Measurements from ENCODE around the gene BROX. TPM values are rescaled to one million over a fixed set of nuclear protein-coding genes. Genes with fewer than 3 reads are reported as not detected.

Gene BROX
- total and polyA plus RNA-seq, 10 of the 15 experiments (the other 5 are each of a cell fraction or from before 2014, with no cell fraction given): 5.8 to 42.0 (median 16.8) TPM

GRCh38 chr1:222732216-222733159, 20.1 kb downstream of the BROX start (continued):
- TF ChIP-seq ATF7 (IDR thresholded peaks at IDR 0.05; ENCODE audit: low read depth): peak; percentile 69
- TF ChIP-seq MAX (IDR thresholded peaks at IDR 0.05; ENCODE audit: low read depth, low read length): no peak
- TF ChIP-seq GABPA (IDR thresholded peaks at IDR 0.05; ENCODE audit: low read depth): peak; percentile 40; the same call in 1 of the 2 replicates
- TF ChIP-seq PAX5 (IDR thresholded peaks at IDR 0.05; ENCODE audit: borderline replicate concordance, low read depth, low read length): peak; percentile 86
- TF ChIP-seq SKIL (IDR thresholded peaks at IDR 0.05; ENCODE audit: low read depth, poor library complexity, severe bottlenecking): peak; percentile 100
- no peak for TF ChIP-seq SREBF1 (IDR thresholded peaks at IDR 0.05; ENCODE audit: low read length)
- peak; percentile 70 for TF ChIP-seq JUNB (IDR thresholded peaks at IDR 0.05)
- no peak for TF ChIP-seq ATF3 (IDR thresholded peaks at IDR 0.05; ENCODE audit: borderline replicate concordance, extremely low read depth, low read depth, low read length)
- TF ChIP-seq TCF7 (IDR thresholded peaks at IDR 0.05; ENCODE audit: borderline replicate concordance): peak; percentile 54; the same call in 1 of the 2 replicates
- TF ChIP-seq GATAD2B (conservative IDR thresholded peaks at IDR 0.05; ENCODE audit: low read depth): peak; percentile 62; the same call in 1 of the 2 replicates
- TF ChIP-seq PKNOX1 (IDR thresholded peaks at IDR 0.05): no peak
- TF ChIP-seq STAT3 (IDR thresholded peaks at IDR 0.05; ENCODE audit: low read depth, low read length): no peak
- no peak for TF ChIP-seq MXI1 (IDR thresholded peaks at IDR 0.05; ENCODE audit: low read depth, low read length)
- TF ChIP-seq YY1 (IDR thresholded peaks at IDR 0.05; ENCODE audit: low read depth, low read length): no peak
- TF ChIP-seq EZH2 (IDR thresholded peaks at IDR 0.05; ENCODE audit: borderline replicate concordance, control insufficient read depth, low read depth, low read length): 0 out of 2 replicates have a peak, but pooled peaks have one; percentile 37
- TF ChIP-seq HDAC2 (IDR thresholded peaks at IDR 0.05): no peak
- peak; percentile 96 for TF ChIP-seq TBL1XR1 (IDR thresholded peaks at IDR 0.05; ENCODE audit: low read depth, low read length)
- 0 out of 4 replicates have a peak, but pooled peaks of 1 of the 2 experiments have one; percentile 43 for TF ChIP-seq SRF (IDR thresholded peaks at IDR 0.05; ENCODE audit: low read depth in 2 of 2, low read length in 2 of 2)
- TF ChIP-seq SIN3A (IDR thresholded peaks at IDR 0.05; ENCODE audit: low read depth, low read length): no peak
- TF ChIP-seq PAX8 (IDR thresholded peaks at IDR 0.05): no peak
- no peak for TF ChIP-seq SMC3 (IDR thresholded peaks at IDR 0.05; ENCODE audit: borderline replicate concordance, low read length)
- TF ChIP-seq ZNF24 (IDR thresholded peaks at IDR 0.05): peak; percentile 54; the same call in 1 of the 2 replicates
- no peak for TF ChIP-seq SUZ12 (IDR thresholded peaks at IDR 0.05; ENCODE audit: unreplicated experiment)
- TF ChIP-seq MLLT1 (IDR thresholded peaks at IDR 0.05): peak; percentile 67; the same call in 1 of the 2 replicates
- TF ChIP-seq RBBP5 (conservative IDR thresholded peaks at IDR 0.05): no peak
- no peak for TF ChIP-seq EGR1 (IDR thresholded peaks at IDR 0.05; ENCODE audit: borderline replicate concordance in 1 of 2, low read depth in 2 of 2, low read length in 2 of 2)
